Inflammatory macrophage treated with lipopolysaccharide for 4 hours (primary cell): ENCODE data around the gene MAML1.

Experiments
- DNase-seq: peaks from one replicate; pipeline ENCODE4 v3.0.0-alpha.2; 2020

The MAML1 gene

DNA sequence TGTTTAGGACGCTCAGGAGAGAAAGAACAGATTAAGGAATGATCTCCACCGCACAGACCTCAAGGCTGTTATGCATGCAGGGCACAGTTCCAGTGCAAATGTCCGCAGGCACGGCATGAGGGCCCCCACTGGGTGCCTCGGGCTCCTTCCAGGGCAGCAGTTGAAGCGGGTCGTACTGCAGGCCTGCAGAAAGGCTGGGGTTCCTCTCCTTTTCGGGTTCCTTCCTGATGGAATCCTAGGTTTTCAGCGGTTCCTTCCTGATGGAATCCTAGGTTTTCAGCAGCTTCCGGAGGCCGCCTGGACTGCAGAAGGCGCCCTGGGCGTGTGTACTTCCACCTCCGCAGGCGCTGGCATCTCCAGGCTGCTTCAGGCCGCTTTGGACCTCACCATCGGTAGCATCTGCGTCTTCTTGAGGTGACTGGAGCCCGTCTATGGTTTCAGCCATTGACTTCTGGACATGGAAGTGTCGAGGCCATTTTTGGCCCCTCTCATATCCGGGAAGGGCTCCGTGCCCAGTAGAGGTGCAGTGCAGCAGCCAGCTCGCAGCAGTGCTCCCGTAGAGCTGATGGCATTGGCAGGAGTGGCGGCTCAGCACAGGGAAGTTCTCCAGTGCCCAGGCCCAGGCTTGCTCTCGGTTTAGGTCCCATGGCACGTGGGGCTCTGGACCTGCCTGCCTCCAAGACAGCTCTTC, 79.7 kb downstream of the MAML1 start:
- no peak for DNase-seq

DNA sequence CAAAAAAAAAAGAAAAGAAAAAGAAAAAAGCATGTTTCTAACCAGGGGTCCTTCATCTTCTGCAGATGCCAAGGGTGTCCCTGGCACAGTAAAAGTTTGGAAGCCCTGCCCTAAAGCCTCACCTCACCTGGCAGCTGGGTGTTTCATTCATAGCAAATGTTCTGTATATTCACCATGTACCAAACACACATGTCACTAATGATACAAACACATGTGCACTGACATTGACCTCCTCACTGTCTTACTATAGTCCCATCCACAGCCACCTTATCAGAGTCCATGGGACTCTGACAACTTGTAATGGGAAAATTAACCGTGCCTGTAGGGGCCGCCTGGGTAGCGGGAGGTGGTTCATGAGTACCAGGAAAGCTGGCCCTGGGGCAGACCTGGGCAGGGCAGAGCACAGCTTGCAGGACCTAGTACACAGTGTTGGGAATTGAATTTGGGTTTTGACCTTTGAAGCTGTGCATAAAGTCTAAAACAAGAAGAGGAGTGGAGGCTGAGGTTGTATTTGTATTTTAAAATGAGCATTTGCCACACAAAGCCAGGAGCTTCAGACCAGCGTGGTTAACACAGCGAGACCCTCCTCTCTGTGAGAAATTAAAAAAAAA, 80.5 kb downstream of the MAML1 start:
- no peak for DNase-seq

DNA sequence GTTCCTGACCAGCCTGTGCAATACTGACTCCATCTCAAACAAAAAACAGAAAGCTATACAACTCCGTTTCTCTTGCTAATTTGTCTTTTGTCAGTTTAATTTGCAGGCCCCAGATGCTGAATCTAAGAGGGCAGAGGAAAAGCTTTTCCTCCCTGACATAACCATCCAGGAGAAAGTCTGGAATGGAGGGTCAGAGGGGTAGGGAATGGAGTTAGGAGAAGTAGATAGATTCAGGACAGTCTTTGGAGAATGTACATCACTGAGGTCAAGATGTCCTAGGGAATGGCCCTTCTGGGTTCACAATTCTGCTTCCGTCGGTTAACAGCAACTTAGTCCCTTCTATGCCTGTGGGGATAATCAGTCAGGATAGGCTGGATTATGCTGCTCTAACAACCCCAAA, 81.5 kb downstream of the MAML1 start:
- no peak for DNase-seq

GRCh38 chr5:179815491-179816249, 83.0 kb downstream of the MAML1 start:
- DNase-seq = no peak

DNA sequence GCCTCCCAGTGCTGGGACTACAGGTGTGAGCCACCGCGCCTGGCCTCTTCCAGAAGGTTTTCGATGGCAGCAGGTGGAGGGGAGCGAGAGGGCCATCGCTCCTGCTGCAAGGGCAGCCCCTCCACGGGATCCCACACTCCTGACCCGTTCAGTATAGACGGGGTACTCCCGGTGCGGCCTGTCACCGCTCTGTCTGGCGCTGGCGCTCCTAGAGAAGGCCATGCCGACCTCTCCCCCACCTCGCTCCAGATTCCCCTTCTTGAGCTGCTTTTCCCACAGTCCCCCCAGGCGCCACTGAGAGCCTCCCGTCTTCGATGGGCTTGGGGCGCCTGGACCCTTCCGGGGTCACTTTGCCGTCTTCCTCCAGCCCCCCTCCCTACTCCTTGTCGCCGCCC, 83.8 kb downstream of the MAML1 start:
- no peak for DNase-seq

DNA sequence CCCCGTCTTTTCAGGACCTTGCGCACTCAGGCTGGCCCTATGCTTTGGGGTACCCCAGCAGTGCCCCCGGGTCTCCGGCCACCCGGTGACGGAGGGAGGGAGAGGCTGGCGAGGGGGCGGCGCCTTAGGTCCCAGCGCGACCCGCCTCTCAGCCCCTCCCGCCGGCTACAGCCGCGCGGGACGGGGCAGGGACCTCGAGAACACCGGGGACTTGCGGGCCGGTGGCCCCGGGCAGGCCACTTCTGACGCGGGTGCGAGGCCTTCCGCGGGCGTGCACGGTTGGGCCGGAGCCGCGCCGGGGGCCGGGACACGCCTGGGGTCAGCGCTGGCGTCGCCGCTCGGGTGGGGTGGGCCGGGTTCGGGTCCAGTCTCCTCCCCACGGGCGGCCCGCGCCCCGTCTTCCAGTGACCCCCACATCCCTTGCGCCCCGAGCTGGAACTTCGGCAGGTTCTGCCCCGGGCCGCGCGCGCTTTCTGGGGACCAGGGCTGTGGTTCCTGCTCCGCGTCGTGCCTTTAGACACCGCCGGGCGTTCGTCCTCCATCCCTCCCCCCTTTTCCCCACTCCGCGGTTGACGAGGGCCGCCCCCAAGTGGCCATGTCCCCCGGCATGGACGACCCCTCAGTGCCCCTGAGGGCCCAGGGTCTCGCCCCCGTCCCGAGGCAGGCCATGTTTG, 84.3 kb downstream of the MAML1 start:
- no peak for DNase-seq

- no peak for DNase-seq
Measured at GRCh38 chr5:179817470-179817840, 84.8 kb downstream of the MAML1 start.

DNA sequence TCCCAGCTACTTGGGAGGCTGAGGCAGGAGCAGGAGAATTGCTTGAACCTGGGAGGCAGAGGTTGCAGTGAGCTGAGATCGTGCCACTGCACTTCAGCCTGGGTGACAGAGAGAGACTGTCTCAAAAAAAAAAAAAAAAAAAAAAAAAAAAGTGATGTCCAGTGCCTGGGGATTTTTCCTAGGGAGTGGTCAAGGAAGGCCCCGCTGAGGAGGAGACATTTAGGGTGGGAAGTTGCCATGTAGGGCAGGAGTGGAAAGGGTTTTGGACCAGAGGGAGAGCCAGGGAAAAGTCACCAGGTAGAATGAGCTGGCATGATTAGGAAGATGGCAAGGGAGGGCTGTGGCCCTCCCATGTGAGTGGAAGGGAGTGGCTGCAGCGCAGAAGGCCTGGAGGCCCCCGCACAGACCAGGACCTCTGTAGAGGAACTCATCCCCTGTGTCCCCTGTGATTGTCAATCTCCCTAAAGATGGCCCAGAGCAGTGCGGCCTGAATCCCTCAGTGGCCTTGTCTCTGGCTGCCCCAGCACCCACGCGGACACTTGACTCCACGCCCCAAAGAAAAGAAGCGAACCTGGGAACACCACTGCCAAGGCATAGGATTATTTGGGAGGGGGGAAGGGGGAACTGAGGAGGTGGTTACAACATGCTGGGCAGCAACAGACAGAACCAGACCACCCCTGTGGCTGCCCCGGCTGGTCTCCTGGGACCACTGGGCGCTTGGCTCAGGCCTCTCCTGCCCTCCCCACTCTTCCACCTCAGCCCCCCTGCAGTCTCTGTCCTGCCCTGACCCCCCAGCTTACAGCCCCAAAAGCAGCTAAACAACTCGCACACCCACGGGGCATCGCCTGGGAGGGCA, 85.5 kb downstream of the MAML1 start:
- DNase-seq = peak; percentile 24

- peak; percentile 96 for DNase-seq
Measured at GRCh38 chr5:179818746-179819295, 86.2 kb downstream of the MAML1 start.

DNA sequence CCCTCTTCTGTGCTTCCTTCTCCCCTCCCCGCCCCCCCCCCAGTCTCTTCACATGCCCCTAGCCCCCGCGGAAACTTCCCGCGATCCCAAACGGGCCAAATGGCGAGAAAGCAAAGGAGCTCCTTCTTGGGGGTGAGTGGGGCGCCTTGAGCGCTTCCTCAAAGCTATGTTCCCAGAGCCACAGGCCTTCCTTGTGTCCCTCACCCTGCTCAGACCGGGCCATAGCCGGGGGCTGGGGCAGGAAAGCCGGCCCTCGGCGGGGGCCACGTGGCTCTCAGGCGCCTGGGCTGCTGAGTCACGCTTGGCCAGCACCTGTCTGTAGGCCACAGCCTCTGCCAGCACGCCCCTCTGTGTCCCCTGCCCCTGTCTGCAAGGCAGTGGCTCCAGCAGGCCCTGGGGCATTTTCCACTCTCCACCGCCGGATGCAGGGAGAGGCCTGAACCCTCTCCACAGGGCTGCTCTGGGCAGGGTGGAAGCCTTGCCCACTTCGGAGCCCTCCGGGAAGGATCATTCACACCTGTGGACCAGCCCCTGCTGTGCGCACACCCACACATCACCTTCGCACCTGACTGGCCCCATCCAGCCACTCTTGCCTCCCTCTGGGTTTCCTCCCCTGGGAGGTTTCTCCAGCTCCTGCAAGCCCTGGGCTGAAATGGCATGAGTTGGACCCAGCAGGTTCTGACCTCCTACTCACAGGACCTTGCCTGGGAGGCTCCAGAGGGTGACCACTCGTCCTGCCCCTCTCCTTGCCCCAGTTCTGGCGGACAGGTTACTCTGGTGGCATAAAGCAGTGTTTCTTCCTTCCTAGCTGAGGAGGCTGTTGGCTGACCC, 86.9 kb downstream of the MAML1 start:
- peak; percentile 64 for DNase-seq

DNA sequence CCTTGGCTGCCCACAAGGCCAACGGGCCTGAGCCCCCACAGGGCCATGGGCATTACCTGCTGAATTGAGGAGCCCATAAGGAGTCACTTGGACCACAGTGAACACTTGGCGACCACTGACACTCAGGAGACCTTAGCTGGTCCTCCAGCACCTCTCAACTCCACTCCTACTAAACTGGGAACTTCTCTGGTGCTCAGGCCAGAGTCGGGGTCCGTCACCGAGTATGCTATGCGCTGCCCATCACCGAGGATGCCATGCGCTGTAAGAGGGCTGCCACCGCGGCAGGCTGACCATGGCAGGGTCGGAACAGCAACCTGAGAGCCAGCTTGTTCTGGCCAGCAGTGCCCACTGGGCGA, 87.5 kb downstream of the MAML1 start:
- no peak for DNase-seq

DNA sequence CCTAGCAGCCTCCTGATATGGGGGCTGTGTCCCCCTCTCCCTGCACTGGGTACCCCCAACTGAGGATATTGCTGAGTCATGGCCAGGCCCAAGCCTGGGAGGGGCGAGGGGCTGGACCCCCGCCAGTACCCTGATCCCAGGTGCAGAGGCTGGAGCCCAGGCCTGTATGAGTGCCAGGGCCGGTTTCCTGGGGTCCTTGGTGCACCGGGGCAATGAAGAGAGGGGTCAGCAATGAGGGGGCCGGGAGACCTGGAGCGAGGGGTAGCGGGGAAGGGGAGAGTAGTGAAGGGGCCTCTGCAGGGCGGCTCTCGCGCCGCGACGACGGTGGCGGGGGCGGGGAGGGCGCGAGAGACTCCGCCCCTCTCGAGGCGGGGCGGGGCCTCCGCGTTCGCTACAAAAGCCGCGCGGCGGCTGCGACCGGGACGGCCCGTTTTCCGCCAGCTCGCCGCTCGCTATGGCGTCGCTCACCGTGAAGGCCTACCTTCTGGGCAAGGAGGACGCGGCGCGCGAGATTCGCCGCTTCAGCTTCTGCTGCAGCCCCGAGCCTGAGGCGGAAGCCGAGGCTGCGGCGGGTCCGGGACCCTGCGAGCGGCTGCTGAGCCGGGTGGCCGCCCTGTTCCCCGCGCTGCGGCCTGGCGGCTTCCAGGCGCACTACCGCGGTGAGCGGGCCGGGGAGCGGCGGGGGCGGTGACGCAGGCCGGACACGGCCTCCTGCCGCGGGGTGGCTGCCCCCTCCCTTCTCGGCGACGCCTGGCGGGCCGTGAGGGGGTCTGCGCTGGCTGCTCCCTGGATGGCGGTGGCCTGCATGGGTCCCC, 88.1 kb downstream of the MAML1 start, which contains the start of gene SQSTM1:
Gene SQSTM1 (plus strand): TSS at position 423 of the 815 bp plus-strand sequence. CDS start 32 bp downstream, at position 455.
- peak; percentile 82 for DNase-seq

DNA sequence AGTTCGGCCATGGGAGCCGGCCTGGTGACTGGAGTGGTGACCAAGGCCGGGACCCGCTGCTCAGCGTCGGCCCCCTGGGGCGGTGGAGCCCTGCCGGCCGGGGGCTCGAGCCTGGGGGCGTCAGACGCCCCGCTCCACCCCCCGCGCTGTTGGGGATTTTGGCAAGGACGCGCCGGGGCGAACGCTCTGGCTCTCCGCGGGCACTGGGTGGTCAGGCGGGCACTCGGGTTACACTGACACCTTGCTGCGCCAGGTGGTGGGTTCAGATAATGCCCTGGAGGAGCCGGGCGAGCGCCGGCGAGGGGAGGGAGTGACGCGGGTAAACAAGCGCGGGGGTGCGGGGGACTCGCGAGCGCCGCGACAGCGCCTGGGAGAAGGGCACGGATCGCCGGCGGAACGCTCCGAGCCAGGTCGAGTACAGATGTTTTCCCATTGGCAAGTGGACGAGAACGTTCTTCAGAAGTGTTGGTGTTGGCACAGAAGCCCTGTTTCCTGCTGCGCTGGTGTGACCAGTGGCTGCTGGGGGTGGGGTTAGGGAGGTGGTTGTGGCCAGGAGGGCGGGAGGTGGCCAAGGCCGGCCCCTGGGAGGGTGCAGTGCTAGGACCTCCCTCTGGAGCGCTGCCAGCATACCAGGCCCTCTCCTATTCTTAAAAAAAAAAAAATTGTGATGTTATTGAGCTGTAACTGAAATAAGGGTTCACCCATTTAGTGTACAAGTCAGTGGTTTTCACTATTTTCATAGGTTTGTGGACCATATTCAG, 88.9 kb downstream of the MAML1 start:
- DNase-seq = peak; percentile 91

- DNase-seq = no peak
Measured at GRCh38 chr5:179822059-179822432, 89.4 kb downstream of the MAML1 start.

GRCh38 chr5:179822444-179822990, 89.9 kb downstream of the MAML1 start:
- DNase-seq = no peak

DNA sequence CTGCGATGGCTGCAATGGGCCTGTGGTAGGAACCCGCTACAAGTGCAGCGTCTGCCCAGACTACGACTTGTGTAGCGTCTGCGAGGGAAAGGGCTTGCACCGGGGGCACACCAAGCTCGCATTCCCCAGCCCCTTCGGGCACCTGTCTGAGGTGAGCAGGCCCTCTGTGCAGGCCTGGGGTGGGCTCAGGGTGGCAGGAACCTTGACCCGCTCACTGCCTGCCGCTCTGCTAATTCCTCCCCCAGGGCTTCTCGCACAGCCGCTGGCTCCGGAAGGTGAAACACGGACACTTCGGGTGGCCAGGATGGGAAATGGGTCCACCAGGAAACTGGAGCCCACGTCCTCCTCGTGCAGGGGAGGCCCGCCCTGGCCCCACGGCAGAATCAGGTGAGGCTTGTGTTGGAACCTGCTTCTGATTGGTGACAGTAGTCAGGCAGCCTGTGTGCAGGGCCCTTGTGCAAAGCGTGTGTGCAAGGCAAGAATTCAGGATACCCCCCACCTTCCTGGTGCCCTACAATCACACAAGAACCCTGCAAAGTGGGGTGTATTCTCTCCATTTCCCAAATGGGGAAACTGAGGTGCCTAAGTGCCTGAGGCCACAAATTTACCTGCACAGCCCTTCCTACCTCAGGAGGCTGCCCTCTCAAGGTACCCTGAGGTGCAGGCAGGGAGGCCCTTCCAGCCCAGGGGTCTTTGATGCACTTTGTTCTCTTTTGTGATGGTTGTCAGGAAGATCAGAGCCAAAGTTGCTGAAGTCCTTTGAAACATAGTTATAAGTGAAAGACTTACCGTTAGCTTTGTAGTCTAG, 91.5 kb downstream of the MAML1 start:
- no peak for DNase-seq

DNA sequence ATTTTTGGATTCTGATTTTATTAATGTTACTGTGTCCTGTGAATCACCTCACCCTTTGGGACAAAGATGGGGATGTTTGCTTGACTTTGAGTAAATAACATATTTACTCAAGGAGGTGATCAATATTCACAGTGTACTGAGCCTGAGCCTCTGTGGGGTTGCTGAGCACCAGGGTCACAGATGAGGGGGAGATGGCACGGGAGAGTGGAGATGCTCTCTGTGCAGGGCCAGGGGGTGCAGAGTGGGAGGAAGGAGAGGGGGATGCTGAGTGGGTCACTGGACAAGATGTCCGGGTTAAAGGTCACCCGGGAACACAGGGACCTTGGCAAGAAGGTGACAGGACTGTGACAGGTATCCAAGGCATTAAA, 92.1 kb downstream of the MAML1 start:
- no peak for DNase-seq

DNA sequence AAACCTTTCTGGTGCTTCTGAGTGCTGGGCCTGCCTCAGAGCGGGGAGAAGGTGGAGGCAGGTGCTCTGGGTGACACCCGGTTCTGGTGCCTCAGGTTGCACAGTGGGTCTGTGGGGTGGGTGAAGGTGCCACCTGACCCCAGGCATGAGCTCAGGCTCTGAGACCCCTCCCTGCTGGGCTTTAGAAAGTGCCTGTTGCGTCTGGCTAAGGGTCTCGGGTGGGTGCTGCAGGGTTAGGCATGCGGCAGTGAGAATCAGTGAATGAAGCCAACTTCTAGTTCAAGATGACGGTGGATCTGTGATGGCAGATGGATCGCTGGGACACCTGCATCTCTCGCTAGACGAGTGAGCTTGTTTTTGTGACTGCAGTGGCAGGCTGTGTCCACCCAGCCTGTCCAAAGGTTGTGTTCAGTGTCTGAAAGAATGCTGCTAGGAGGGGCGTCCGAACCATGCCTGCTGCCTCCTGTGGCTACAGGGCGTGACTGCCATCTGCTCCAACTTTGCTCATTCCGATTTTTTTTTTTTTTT, 93.1 kb downstream of the MAML1 start:
- no peak for DNase-seq
